ENCODE results near the gene ST6GALNAC3.

Gene ST6GALNAC3

GRCh38 chr1:76269155-76269554 lies 194.6 kb downstream of the ST6GALNAC3 start:
- Mint-ChIP-seq H3K4me1 (peaks cover 15% of the 10 kb centered on the region), H3K36me3 (no peaks in the 10 kb centered on the region), H3K4me3 (no peak overlapping the region), H3K27me3 (no peaks in the 10 kb centered on the region), H3K9me3 (no peaks in the 10 kb centered on the region), H3K27ac (no peak overlapping the region)
- ATAC-seq: no peak

GRCh38 chr1:76274302-76274701 lies 199.8 kb downstream of the ST6GALNAC3 start:
- ATAC-seq: no peak
- no peak overlapping the region for H3K27ac Mint-ChIP-seq
- no peaks in the 10 kb centered on the region for H3K27me3 Mint-ChIP-seq

GRCh38 chr1:76274718-76275117 lies 200.2 kb downstream of the ST6GALNAC3 start:
- Mint-ChIP-seq H3K9me3 (no peaks in the 10 kb centered on the region), H3K4me1 (no peaks in the 10 kb centered on the region), H3K27ac (no peak overlapping the region), H3K27me3 (no peaks in the 10 kb centered on the region), H3K4me3 (no peak overlapping the region), H3K36me3 (no peaks in the 10 kb centered on the region)
- no peak for ATAC-seq

More at GRCh38 chr1:76274302-76274701, 199.8 kb downstream of the ST6GALNAC3 start:
- Mint-ChIP-seq H3K4me3 (no peak overlapping the region), H3K36me3 (no peaks in the 10 kb centered on the region), H3K9me3 (no peaks in the 10 kb centered on the region), H3K4me1 (no peaks in the 10 kb centered on the region)

GRCh38 chr1:76278711-76279100 lies 204.2 kb downstream of the ST6GALNAC3 start:
- no peak overlapping the region for H3K4me3 Mint-ChIP-seq
- no peaks in the 10 kb centered on the region for H3K9me3 Mint-ChIP-seq
- no peaks in the 10 kb centered on the region for H3K4me1 Mint-ChIP-seq
- H3K36me3 Mint-ChIP-seq: no peaks in the 10 kb centered on the region
- no peak for ATAC-seq
- H3K27me3 Mint-ChIP-seq: no peaks in the 10 kb centered on the region
- no peak overlapping the region for H3K27ac Mint-ChIP-seq

- Mint-ChIP-seq H3K4me1 (no peaks in the 10 kb centered on the region), H3K4me3 (no peak overlapping the region), H3K36me3 (no peaks in the 10 kb centered on the region), H3K27ac (no peak overlapping the region), H3K27me3 (no peaks in the 10 kb centered on the region), H3K9me3 (no peaks in the 10 kb centered on the region)
- ATAC-seq: no peak
Observed at GRCh38 chr1:76279101-76279748, 204.7 kb downstream of the ST6GALNAC3 start.

- H3K9me3 Mint-ChIP-seq: no peaks in the 10 kb centered on the region
- H3K27me3 Mint-ChIP-seq: no peaks in the 10 kb centered on the region
- no peak overlapping the region for H3K4me3 Mint-ChIP-seq
- H3K27ac Mint-ChIP-seq: no peak overlapping the region
- ATAC-seq: no peak
- no peaks in the 10 kb centered on the region for H3K36me3 Mint-ChIP-seq
- H3K4me1 Mint-ChIP-seq: no peaks in the 10 kb centered on the region
Observed at GRCh38 chr1:76281306-76281705, 206.8 kb downstream of the ST6GALNAC3 start.

- Mint-ChIP-seq H3K27me3 (no peaks in the 10 kb centered on the region), H3K4me3 (no peak overlapping the region), H3K4me1 (no peaks in the 10 kb centered on the region), H3K27ac (no peak overlapping the region), H3K36me3 (no peaks in the 10 kb centered on the region), H3K9me3 (no peaks in the 10 kb centered on the region)
- ATAC-seq: no peak
Observed at GRCh38 chr1:76284842-76285241, 210.3 kb downstream of the ST6GALNAC3 start.

- H3K9me3 Mint-ChIP-seq: no peaks in the 10 kb centered on the region
- ATAC-seq: no peak
- peaks cover 5% of the 10 kb centered on the region for H3K4me1 Mint-ChIP-seq
- H3K4me3 Mint-ChIP-seq: no peak overlapping the region
- H3K27me3 Mint-ChIP-seq: no peaks in the 10 kb centered on the region
- H3K27ac Mint-ChIP-seq: no peak overlapping the region
- H3K36me3 Mint-ChIP-seq: no peaks in the 10 kb centered on the region
Observed at GRCh38 chr1:76285578-76286135, 211.1 kb downstream of the ST6GALNAC3 start.

GRCh38 chr1:76287917-76288316 lies 213.4 kb downstream of the ST6GALNAC3 start:
- no peak overlapping the region for H3K27ac Mint-ChIP-seq
- no peaks in the 10 kb centered on the region for H3K9me3 Mint-ChIP-seq
- no peak for ATAC-seq
- no peaks in the 10 kb centered on the region for H3K27me3 Mint-ChIP-seq
- no peaks in the 10 kb centered on the region for H3K36me3 Mint-ChIP-seq
- H3K4me3 Mint-ChIP-seq: no peak overlapping the region
- H3K4me1 Mint-ChIP-seq: peaks cover 18% of the 10 kb centered on the region

GRCh38 chr1:76288758-76289483 lies 214.4 kb downstream of the ST6GALNAC3 start:
- peaks cover 28% of the 10 kb centered on the region for H3K4me1 Mint-ChIP-seq
- no peak overlapping the region for H3K4me3 Mint-ChIP-seq
- H3K27me3 Mint-ChIP-seq: no peaks in the 10 kb centered on the region
- no peak for ATAC-seq
- H3K27ac Mint-ChIP-seq: no peak overlapping the region
- H3K36me3 Mint-ChIP-seq: no peaks in the 10 kb centered on the region
- H3K9me3 Mint-ChIP-seq: no peaks in the 10 kb centered on the region

GRCh38 chr1:76289692-76290091 lies 215.1 kb downstream of the ST6GALNAC3 start:
- Mint-ChIP-seq H3K27me3 (no peaks in the 10 kb centered on the region), H3K4me1 (peaks cover 33% of the 10 kb centered on the region), H3K9me3 (no peaks in the 10 kb centered on the region), H3K27ac (no peak overlapping the region), H3K4me3 (no peak overlapping the region), H3K36me3 (no peaks in the 10 kb centered on the region)
- no peak for ATAC-seq

- no peak overlapping the region for H3K27ac Mint-ChIP-seq
- no peaks in the 10 kb centered on the region for H3K27me3 Mint-ChIP-seq
- H3K9me3 Mint-ChIP-seq: no peaks in the 10 kb centered on the region
- peaks cover 39% of the 10 kb centered on the region for H3K4me1 Mint-ChIP-seq
- H3K4me3 Mint-ChIP-seq: no peak overlapping the region
- H3K36me3 Mint-ChIP-seq: no peaks in the 10 kb centered on the region
- ATAC-seq: no peak
Observed at GRCh38 chr1:76290271-76290670, 215.7 kb downstream of the ST6GALNAC3 start.

- Mint-ChIP-seq H3K27me3 (no peaks in the 10 kb centered on the region), H3K4me1 (peaks cover 42% of the 10 kb centered on the region), H3K9me3 (no peaks in the 10 kb centered on the region), H3K4me3 (no peak overlapping the region), H3K27ac (no peak overlapping the region), H3K36me3 (no peaks in the 10 kb centered on the region)
- no peak for ATAC-seq
Observed at GRCh38 chr1:76291191-76291590, 216.6 kb downstream of the ST6GALNAC3 start.

GRCh38 chr1:76291737-76292136 lies 217.2 kb downstream of the ST6GALNAC3 start:
- Mint-ChIP-seq H3K27me3 (no peaks in the 10 kb centered on the region), H3K36me3 (no peaks in the 10 kb centered on the region), H3K27ac (no peak overlapping the region), H3K4me1 (peaks cover 42% of the 10 kb centered on the region), H3K4me3 (no peak overlapping the region), H3K9me3 (no peaks in the 10 kb centered on the region)
- ATAC-seq: no peak

- no peaks in the 10 kb centered on the region for H3K9me3 Mint-ChIP-seq
- no peaks in the 10 kb centered on the region for H3K36me3 Mint-ChIP-seq
- peaks cover 42% of the 10 kb centered on the region for H3K4me1 Mint-ChIP-seq
- no peak overlapping the region for H3K4me3 Mint-ChIP-seq
- no peaks in the 10 kb centered on the region for H3K27me3 Mint-ChIP-seq
- no peak for ATAC-seq
- H3K27ac Mint-ChIP-seq: peak overlapping the region; percentile 60
Observed at GRCh38 chr1:76292418-76293184, 218.1 kb downstream of the ST6GALNAC3 start.
